GM18519 (cell line): Measurements from ENCODE around the gene NUP43.
"Not testable (repeated sequence)": the region's sequence is repeated elsewhere in the genome, so short reads cannot be mapped to it uniquely, and the experiment has no call there.

Source experiments
- ATAC-seq: cut with Tn5 transposase; IDR thresholded peaks from one replicate; pipeline ENCODE4 v1.9.1; 2021; ENCODE audit warnings: mild to moderate bottlenecking, moderate library complexity; ENCODE audit not compliant: unreplicated experiment, low FRiP score

The NUP43 gene

DNA sequence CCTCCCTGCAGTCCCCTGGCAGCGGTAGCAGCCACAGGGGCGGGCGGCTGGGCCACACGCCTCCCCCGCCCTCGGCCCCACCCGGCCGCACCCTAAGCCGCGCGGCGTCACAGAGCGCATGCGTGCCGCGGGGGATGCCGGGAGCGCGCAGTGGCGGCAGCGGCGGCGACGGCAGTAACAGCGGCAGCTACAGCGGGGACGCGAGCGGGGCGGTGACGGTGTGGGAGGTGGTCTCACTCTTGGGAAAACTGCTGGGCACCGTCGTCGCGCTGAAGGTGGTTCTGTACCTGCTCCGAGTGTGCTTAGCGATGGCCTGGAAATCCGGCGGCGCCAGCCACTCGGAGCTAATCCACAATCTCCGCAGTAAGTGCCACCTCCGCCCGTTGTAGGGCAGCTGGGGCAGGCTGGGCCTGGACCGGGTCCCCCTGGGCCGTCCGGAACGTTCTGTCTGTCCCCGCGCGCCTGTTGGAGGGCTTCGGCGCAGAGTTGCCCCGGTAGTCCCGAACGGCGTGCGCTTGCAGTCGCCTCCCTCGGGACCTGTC lies 3.3 kb upstream of the NUP43 start, which contains the start of gene PCMT1:
Gene PCMT1, plus strand, starts transcription at position 148 of the 542 bp plus-strand sequence. Its CDS starts 161 bp downstream, at position 309.
- ATAC-seq: peak; percentile 74

DNA sequence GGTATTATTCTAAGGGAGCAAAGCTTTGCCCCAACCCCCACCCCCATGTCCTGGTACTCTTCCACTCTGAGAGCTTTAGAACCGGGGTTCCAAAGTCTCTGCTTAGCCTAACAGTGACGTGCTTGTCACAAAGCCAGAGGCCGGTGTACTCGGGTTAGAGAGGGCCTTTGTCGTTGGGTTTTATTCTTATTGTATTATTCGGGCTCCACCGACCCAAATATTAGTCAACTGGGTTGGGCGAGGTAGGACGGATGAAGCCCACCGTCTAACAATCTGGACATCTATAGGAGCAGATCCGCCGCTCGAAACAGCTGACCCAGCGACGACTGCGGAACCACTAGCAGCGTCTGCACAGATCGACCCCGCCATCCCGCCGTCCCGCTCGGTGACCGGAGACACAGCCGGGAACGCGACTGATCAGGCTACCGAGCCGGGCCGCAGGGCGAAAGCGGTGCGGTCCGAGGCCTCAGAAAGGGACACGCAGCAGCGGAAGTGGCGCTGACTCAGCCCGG lies 2.8 kb upstream of the NUP43 start:
- ATAC-seq: not testable (repeated sequence)

DNA sequence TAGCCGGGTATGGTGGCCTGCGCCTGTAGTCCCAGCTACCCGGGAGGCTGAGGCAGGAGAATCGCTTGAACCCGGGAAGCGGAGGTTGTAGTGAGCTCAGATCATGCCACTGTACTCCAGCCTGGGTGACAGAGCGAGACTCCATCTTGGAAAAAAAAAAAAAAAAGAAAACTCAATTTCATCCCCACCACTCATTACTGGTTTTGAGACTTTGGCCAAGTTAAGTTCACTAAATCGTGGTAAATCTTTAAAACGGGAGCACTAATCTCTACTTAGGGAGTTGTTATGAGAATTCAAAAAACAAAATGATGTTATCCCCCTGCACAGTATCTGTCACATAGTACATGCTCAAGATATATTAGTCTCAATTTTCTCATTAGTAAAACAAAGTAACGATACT lies 1.1 kb downstream of the NUP43 start:
- ATAC-seq: not testable (repeated sequence)

DNA sequence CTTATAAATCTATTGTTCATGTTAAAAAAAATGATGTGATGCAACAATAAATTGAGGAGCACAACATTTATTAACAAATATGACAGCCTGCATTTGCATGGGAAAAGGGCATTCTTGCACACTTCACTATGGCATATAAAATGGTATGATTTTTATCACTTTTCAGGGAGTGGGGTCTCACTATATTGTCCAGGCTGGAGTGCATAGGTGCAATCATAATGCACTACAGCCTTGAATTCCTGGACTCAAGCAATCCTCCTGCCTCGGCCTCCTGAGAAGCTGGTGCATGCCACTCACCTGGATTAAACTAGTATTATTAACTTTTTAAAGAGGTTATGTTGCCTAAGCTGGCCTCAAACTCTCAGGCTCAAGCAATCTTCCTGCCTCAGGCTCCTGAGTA lies 11.4 kb downstream of the NUP43 start:
- ATAC-seq: no peak

DNA sequence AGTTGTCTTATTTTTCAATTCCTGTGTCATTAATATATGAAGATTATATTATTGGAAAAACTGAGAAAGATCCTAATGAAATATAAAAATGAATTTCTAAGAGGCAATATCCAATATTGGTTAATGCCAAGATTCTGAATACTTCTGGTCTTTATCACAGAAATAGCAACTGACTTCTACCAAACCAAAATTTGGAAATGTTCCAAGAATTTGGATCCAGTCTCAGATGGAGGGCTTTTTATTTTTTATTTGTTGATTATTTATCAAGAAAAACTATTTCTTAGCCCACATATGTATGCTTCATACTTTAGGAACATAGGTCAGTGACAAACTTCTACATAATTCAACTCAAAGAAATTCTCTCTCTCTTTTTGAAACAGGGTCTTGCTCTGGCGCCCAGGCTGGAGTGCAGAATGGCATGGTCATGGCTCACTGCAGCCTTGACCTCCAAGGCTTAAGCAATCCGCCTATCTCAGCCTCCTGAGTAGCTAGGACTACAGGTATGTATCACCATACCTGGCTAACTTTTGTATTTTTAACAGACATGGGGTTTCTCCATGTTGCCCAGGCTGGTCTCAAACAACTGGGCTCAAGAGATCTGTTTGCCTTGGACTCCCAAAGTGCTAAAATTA lies 13.1 kb downstream of the NUP43 start:
- no peak for ATAC-seq

DNA sequence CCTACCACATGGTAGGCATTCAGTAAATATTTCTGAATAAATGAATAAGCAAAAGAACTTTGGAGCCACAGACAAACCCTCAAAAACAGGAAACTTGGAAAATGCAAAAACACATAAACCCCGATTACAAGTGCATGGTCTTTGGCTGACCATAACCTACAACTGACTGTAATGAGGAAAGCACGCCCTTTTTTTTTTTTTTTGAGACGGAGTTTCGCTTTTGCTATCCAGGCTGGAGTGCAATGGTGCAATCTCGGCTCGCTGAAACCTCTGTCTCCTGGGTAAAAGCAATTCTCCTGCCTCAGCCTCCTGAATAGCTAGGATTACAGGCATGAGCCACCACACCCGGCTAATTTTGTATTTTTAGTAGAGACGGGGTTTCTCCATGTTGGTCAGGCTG lies 16.5 kb downstream of the NUP43 start:
- ATAC-seq: no peak

DNA sequence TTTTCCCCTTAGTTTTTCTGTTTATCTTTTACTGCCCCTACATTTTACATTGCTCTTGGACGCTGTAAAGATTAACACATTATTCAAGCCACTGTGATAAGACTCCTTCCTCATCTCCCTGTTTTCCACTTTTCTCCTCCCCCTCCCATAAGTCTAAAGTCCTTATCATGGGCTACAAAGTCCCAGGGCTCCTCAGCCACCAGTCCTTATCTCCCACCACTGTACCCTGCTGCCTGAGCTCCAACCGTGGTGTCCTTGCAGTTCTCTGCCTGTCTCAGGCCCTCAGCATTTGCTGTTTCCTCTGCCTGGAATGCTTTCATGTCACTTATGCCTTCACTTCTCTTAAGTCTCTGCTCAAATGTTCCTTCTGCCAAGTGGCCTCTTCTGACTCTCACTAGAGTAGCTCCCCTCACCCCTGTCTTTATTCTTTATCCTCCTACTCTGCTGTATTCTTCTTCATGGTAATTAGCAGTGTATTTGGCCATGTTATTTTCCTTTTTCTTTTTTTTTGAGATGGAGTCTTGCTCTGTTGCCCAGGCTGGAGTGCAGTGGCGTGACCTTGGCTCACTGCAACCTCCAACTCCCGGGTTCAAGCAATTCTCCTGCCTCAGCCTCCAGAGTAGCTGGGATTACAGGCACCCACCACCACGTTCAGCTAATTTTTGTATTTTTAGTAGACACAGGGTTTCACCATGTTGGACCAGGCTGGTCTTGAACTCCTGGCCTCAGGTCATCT lies 17.7 kb downstream of the NUP43 start:
- no peak for ATAC-seq

DNA sequence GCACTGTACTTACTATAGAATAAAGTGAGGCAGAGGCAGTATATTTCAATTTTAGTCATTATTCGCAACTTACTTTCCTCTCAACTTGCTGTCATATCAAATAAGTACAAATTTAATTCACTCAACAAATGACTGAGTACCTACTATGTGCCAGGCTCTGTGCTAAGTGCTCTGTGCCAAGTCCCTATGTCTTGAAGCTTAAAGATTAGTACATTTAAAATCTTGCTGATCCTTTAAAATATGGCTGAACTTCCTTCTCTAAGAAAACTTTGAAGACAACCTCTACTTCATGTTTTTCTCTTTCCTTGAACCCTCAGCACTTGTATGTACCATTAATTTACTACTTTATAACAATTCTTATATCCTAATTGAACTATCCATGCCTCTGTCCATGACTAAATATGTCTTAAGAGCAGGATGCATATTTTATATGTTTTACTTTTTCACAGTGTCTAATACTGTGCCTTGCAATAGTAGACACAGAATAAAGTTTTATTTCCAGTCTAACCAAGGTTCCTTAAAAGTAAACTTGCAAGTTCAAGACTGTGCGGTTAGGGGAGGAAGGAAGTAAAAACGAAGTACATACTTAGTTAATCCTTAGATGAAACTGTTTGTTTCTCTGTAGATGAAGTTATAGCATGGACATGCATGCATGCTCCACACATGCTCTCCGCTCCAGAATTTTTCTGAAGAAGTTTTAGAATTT lies 18.4 kb downstream of the NUP43 start:
- ATAC-seq: no peak

DNA sequence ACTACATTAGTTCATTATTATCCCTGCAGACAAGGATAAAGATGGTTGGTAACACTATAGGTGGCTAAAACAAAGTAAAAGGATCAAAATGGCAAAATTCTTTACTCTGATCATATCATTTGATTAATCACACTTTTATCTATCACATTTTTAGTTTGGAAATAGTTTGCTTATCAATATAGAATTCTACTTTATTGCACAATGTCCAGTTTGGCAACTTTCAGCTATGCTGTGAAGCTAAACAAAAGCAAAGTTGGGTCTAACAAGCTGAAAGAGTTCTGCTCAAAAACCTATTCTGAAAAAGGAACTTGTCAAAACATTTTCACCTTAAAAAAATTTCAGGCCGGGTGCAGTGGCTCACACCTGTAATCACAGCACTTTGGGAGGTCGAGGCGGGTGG lies 20.5 kb downstream of the NUP43 start:
- no peak for ATAC-seq

DNA sequence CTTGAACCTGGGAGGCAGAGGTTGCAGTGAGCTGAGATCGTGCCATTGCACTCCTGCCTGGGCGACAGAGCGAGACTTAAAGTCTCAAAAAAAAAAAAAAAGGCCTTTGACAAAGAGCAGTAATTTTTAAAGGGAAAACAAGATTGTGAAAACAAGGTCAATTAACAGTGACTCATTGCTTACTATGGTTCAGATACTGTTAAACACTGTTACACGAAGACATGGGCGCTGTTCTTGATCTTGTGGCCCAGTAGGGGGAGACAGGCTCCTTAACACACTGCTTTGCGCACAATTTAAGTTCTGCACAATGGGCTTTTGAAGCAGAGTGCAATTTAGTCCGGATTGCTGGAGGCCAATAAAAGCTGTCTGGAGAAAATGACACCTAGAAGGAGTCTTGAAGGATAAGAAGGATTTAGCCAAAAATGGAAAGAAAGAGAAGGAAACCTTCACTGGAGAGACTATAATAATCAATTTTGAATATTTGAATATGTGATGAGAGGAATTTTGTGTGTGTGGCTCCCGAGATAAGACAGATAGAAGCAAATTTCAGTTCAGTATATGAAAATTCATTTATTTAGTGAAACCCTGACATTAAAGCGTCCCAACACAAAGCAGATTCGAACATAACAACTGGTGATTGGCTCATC lies 22.4 kb downstream of the NUP43 start:
- no peak for ATAC-seq

DNA sequence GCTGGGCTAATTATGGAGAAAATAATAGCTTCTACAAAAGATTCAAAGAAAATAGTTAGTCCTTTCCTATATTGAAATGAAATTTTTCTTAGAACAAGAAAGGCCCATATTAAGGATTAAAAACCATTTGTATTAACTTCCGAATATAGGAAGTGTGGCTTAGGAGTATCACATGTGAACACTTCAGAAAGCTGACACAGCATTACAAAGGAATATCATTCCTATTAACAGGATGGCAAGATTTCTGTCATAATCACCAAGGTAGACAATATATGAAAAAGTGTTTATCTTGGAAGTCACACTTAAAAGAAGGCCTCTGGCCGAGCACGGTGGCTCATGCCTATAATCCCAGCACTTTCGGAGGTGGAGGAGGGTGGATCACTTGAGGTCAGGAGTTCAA lies 23.1 kb downstream of the NUP43 start:
- no peak for ATAC-seq

DNA sequence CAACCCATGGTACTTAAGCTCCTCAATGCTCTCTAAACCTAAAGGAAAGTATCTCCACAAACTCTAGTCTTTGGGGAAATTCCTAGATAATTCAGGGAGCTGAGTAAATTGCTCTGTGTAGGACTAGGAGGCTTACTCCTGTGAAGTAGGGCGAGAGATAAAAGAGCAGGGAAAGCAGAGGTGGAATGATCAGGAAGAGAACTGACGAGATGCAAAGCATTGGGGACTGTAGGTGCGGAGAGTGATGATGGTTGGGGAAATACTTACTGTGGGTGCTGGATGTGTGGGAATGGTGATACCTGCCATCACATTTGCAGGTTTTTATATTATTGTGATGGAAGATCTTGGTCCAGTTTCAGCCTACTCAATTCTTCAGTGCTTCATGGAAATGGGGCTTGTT lies 26.8 kb downstream of the NUP43 start:
- ATAC-seq: no peak

DNA sequence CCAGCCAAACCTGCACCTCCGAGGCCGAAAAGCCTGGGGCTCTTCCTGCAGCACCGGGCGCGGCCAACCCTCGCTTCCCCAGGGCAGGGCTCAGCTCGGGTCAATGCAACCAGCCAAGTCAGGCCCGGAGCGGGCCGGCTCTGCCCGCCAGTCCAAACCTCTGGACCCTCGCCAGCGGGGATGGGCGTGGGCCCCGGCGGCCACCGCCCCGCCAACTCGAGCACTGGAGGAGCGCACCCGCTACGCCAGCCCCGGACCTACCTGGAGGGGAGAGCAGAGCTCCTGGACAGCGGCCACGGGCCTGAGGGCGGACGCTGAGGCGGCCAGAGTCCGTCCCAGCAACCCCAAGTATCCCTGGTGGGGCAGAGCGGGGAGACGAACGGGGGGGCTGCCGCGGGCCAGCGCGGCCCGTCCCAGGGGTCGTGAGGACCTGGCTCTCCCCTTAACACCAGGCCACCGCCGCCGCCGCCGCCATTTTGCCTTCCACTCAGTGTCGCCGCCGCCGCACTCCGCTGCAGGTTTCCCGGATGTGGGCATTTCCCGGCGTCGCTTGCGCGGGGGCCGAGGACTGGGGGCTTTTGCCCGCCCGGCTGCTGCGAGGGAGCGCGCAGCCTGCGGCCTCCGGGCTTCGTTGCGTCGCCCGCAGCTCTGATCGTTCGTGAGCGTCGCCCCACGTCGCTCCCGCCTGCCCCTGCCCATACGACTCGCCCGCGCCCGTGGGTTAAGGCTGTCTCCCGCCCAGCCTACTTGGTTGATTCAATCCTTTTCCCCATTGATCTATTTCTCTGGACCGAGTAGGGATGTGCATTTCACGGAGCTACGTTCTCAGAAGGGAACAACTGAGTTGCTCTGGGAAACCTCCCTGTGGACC lies 28.5 kb downstream of the NUP43 start, which contains the start of gene LATS1:
Gene LATS1, minus strand, starts transcription at position 514 of the 871 bp plus-strand sequence. CDS start 15,975 bp downstream, outside the sequence.
- peak; percentile 53 for ATAC-seq

DNA sequence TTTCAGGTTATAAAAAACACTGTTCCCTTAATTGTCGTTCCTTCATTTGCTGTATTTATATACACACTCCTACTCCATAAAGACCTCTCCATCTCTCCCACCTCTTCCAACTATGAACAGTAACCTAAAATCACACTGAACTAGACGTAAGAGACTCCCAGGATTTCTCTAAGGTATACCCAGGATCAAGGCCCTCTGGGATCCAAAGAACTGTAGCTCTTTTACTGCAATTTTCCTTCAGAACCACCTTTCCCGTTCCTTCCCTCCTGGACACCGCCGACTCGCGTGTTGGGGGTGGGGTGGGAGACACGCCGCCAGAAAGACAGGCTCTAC lies 29.1 kb downstream of the NUP43 start:
- ATAC-seq: no peak

DNA sequence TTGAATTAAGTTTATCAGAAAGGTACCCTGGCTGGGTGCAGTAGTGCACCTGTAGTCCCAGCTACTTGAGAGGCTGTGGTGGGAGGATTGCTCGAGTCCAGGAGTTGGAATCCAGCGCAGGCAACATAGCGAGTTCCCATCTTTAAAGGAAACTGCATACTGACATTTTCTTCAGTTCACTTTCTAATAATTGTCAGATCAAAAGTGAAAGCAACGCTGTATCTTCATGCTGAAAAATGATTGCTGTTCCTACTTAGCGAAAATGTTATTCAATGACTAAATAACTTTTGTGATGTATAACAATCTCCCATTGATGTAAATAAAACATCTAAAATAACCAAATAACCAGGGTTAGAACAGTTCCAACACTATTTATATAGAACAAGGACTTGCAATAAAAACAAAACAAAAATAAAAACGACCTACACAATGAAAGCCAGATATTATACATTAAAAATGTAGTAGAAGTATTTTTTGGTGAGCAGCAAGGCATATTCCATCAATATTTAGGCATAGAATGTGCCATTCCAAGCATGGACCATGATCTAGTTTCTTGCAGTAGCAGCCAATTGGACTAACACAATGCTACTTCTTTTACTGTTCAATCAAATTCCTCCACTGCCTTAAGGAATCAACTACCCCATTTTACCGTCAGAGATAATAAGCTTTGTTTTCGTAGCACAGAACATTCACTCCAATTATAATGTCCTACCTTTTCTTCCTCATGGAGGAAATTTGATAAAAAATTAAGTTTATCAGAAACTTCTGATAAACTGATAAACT lies 30.0 kb downstream of the NUP43 start:
- no peak for ATAC-seq

DNA sequence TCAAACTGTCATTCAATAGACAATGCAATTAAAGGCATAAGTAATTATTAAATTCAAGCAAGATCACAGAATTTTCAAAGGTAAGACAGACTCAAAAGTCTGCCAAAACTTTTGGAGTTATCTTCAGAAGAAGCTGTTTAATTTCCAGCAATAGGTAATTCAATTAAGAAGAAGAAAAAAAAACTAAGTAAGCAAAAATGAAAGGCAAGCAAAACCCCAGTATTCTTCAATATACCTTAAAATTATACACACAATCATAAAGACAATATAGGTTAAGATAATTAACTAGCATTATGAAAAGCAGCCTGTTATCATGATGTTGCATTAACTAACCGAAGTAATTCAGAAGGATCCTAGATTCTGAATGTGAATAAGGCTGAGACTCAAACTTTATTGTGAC lies 31.9 kb downstream of the NUP43 start:
- ATAC-seq: no peak

DNA sequence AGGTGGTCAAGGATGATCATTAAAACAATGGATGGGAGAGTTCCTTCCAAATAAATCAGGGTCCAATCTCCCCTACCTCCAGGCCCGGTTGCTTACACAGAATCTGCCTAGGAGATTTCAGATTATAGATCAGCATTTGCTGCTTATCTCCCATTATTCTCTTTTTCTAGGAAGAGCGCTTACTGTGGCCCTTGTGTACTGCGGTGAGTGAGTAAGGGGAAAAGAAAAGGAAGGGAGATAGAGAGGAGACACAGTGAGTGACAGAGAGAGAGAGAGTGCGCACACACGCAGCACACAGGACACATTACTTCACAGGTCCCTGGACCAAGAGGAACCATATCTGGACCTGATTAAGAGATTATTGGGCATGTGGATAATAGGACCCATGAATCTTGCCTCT lies 34.6 kb downstream of the NUP43 start:
- no peak for ATAC-seq

DNA sequence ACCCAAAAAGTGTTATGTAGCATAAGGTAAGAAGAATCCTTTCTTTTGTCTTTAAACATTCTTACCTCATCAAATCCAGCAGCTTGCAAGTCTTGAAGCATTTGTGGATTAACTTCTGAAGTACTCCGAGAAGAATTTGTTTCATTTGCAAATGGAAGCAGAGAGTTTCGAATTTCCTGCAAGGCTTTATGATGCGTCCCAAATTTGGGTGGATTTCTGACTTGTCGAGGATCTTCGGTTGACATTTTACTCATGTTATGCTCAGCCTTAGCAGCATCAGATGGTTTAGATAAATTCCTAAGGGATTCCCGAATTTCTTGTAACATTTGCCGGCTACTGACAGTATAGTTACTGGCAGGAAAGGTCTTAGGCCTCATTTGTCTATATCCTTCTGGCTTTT lies 44.6 kb downstream of the NUP43 start:
- ATAC-seq: no peak

DNA sequence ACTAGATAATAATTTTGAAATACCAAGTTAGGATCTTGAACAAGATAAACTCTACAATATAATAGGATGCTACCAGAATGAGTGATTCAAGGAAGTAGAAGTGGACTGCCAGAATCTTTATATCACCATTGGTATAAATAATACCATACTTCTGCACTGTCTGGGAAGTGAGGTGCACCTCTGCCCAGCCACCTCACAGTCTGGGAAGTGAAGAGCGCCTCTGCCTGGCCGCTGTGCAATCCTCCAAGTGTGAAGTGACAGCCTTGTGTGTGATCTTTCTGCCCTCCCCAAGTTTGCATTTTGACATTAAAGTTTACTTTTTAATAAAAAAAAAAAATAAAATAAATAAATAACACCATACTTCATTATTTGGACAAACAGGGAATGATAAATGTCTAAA lies 47.2 kb downstream of the NUP43 start:
- ATAC-seq: no peak
